ENCODE data around the gene TRUB1. TPM values are rescaled to one million over a fixed set of nuclear protein-coding genes. Genes with fewer than 3 reads are reported as not detected.

The TRUB1 gene
- total RNA-seq, 1 donor from 2014 or later: 18.4 TPM

- no peaks in the 10 kb centered on the region for H3K9me3 ChIP-seq (replicated peaks)
- H3K27me3 ChIP-seq (ENCODE audit: low read depth): no peaks in the 10 kb centered on the region
- TF ChIP-seq CTCF (IDR thresholded peaks at IDR 0.05; ENCODE audit: borderline replicate concordance): no peak
- no peak overlapping the region for H3K27ac ChIP-seq (replicated peaks)
- DNase-seq: no peak
- H3K36me3 ChIP-seq: no peaks in the 10 kb centered on the region
- intact Hi-C loops (cut with micrococcal nuclease): no loop called here
- no peak overlapping the region for H3K4me3 ChIP-seq
- H3K4me1 ChIP-seq: no peaks in the 10 kb centered on the region
Observed at GRCh38 chr10:114900658-114901057, 37.3 kb upstream of the TRUB1 start.

- no peaks in the 10 kb centered on the region for H3K36me3 ChIP-seq
- no peak overlapping the region for H3K4me3 ChIP-seq
- no peaks in the 10 kb centered on the region for H3K9me3 ChIP-seq (replicated peaks)
- intact Hi-C loops (cut with micrococcal nuclease): no loop called here
- H3K27me3 ChIP-seq (ENCODE audit: low read depth): no peaks in the 10 kb centered on the region
- no peak for TF ChIP-seq CTCF (IDR thresholded peaks at IDR 0.05; ENCODE audit: borderline replicate concordance)
- no peaks in the 10 kb centered on the region for H3K4me1 ChIP-seq
- no peak for DNase-seq
- H3K27ac ChIP-seq (replicated peaks): no peak overlapping the region
Observed at GRCh38 chr10:114902151-114902550, 35.8 kb upstream of the TRUB1 start.

- H3K27ac ChIP-seq (replicated peaks): no peak overlapping the region
- TF ChIP-seq CTCF (IDR thresholded peaks at IDR 0.05; ENCODE audit: borderline replicate concordance): no peak
- H3K4me3 ChIP-seq: no peak overlapping the region
- H3K36me3 ChIP-seq: no peaks in the 10 kb centered on the region
- H3K9me3 ChIP-seq (replicated peaks): no peaks in the 10 kb centered on the region
- no peak for DNase-seq
- H3K4me1 ChIP-seq: no peaks in the 10 kb centered on the region
- H3K27me3 ChIP-seq (ENCODE audit: low read depth): no peaks in the 10 kb centered on the region
- intact Hi-C loops (cut with micrococcal nuclease): no loop called here
Observed at GRCh38 chr10:114905450-114905849, 32.5 kb upstream of the TRUB1 start.

- H3K4me1 ChIP-seq: no peaks in the 10 kb centered on the region
- intact Hi-C loops (cut with micrococcal nuclease): no loop called here
- H3K36me3 ChIP-seq: no peaks in the 10 kb centered on the region
- no peak overlapping the region for H3K4me3 ChIP-seq
- no peak overlapping the region for H3K27ac ChIP-seq (replicated peaks)
- H3K27me3 ChIP-seq (ENCODE audit: low read depth): no peaks in the 10 kb centered on the region
- TF ChIP-seq CTCF (IDR thresholded peaks at IDR 0.05; ENCODE audit: borderline replicate concordance): no peak
- DNase-seq: no peak
- no peaks in the 10 kb centered on the region for H3K9me3 ChIP-seq (replicated peaks)
Observed at GRCh38 chr10:114906981-114907380, 31.0 kb upstream of the TRUB1 start.

GRCh38 chr10:114908896-114909295, 29.1 kb upstream of the TRUB1 start:
- no peak for DNase-seq
- intact Hi-C loops (cut with micrococcal nuclease): no loop called here

More at GRCh38 chr10:114908896-114909295, 29.1 kb upstream of the TRUB1 start:
- Histone ChIP-seq H3K36me3 (no peaks in the 10 kb centered on the region), H3K27ac (replicated peaks) (no peak overlapping the region), H3K27me3 (ENCODE audit: low read depth) (no peaks in the 10 kb centered on the region), H3K9me3 (replicated peaks) (no peaks in the 10 kb centered on the region), H3K4me3 (no peak overlapping the region), H3K4me1 (no peaks in the 10 kb centered on the region)
- TF ChIP-seq CTCF (IDR thresholded peaks at IDR 0.05; ENCODE audit: borderline replicate concordance): no peak
